Ascending aorta (tissue), 2 donors: Measurements from ENCODE around the gene ARID5A. TPM values are rescaled to one million over a fixed set of nuclear protein-coding genes. Genes with fewer than 3 reads are reported as not detected.
A peak's percentile ranks its signal among the peaks of the same experiment; 100 is the strongest.

Experiments used
- DNase-seq, 2 donors: peaks; one replicate each; pipeline ENCODE4 v3.0.0-alpha.2; 2019; ENCODE audit warnings: low spot score in 2 of 2
- H3K27ac ChIP-seq, 2 donors: fragments of 200-600 bp; sonication (generic); one replicate each; pipeline ENCODE4 v1.5.1; 2016 to 2017; ENCODE audit warnings: mild to moderate bottlenecking in 1 of 2
- H3K27me3 ChIP-seq: fragments of 200-600 bp; sonication (generic); one replicate; pipeline ENCODE4 v1.5.1; 2017
- H3K36me3 ChIP-seq, 2 donors: fragments of 200-600 bp; sonication (generic); one replicate each; pipeline ENCODE4 v1.5.1; 2016
- H3K4me1 ChIP-seq, 2 donors: fragments of 200-600 bp; sonication (generic); one replicate each; pipeline ENCODE4 v1.5.1; 2016 to 2017; ENCODE audit warnings: mild to moderate bottlenecking in 1 of 2
- H3K4me3 ChIP-seq, 2 donors: fragments of 200-600 bp; sonication (generic); one replicate each; pipeline ENCODE4 v1.5.1; 2016 to 2017; ENCODE audit warnings: mild to moderate bottlenecking in 1 of 2
- H3K9me3 ChIP-seq, 2 donors: fragments of 200-600 bp; sonication (generic); one replicate each; pipeline ENCODE4 v1.5.1; 2016
- CTCF ChIP-seq, 3 experiments: fragments of 200-600 bp in 2 of 3; fragments of 450-650 bp in 1 of 3; sonication (generic) in 2 of 3; IDR thresholded peaks; one replicate each; pipeline ENCODE4 v1.5.1; 2016 to 2019; ENCODE audit warnings: antibody characterized with exemption in 3 of 3, mild to moderate bottlenecking in 1 of 3, moderate library complexity in 1 of 3
- intact Hi-C: fragments of 100-400 bp; cut with DNase I; formaldehyde crosslinking; loops from one replicate; pipeline ENCODE4 v1.15.1; 2023
- total RNA-seq: library from RNA; depleted of rRNA; stranded (reverse); fragments of >200 nt; gene quantifications from one replicate; pipeline ENCODE4 v1.1.0, GENCODE V29; 2016

The ARID5A gene
- total RNA-seq, 1 donor from 2014 or later: 267 TPM

DNA sequence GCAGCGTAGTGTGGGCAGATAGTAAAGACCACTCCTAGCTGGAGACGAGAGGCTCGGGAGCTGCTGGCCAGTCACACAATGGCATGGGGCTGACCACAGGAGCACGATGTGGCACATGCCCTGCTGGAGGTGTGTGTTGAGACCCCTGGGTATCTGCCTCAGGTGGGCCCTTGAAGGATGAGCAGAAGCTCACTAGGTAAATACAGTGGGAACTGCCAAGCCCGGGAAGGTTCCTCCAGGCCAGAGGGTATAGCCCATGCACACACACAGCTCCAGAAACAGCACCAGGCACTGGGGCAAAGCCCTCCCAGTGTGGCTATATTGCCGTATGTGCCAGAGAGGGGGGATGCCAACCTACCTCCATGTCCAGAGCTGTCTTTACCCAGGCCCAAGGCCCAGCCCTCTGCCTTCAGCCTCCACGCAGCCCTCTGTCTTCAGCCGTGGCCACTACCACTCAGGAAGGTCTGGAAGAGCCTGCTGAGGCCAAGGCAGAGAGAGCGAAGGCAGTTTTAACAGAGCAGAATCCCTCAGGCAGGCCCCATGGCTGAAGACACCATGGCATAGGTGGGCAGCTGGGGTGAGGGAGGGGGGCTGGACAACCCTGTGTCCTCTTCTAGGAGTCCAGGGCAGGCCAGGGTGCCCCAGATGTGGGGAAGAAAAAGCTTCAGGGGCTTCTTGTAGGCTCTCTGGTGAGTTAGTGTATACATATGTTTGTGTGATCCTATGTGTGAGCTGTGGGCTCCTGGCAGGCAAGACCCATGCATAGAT lies 7.0 kb upstream of the ARID5A start:
- Histone ChIP-seq H3K9me3 (no peaks in the 10 kb centered on the region), H3K4me3 (peak overlapping the region in 1 of 2 donors; percentile 25), H3K4me1 (peaks cover 40 to 67% of the 10 kb centered on the region in 2 donors), H3K36me3 (no peaks in the 10 kb centered on the region), H3K27me3 (no peaks in the 10 kb centered on the region), H3K27ac (peak overlapping the region; percentile 96 to 99)
- intact Hi-C loops: loop anchor here (5.0 kb wide), 4 partner anchors 108 to 322 kb away; partner anchors contain the start of genes CNNM4, KANSL3 and STARD7
- TF ChIP-seq CTCF (IDR thresholded peaks at IDR 0.05): no peak
- DNase-seq: no peak

GRCh38 chr2:96530144-96530430 lies 6.5 kb upstream of the ARID5A start:
- intact Hi-C loops: loop anchor here (5.0 kb wide), 2 partner anchors 107 to 232 kb away; partner anchors contain the start of genes CNNM4 and KANSL3
- peaks cover 46 to 72% of the 10 kb centered on the region in 2 donors for H3K4me1 ChIP-seq
- H3K4me3 ChIP-seq: no peak overlapping the region
- peak overlapping the region; percentile 96 to 99 for H3K27ac ChIP-seq
- no peaks in the 10 kb centered on the region for H3K27me3 ChIP-seq
- no peak for TF ChIP-seq CTCF (IDR thresholded peaks at IDR 0.05)
- no peaks in the 10 kb centered on the region for H3K36me3 ChIP-seq
- H3K9me3 ChIP-seq: no peaks in the 10 kb centered on the region
- DNase-seq: no peak

- Histone ChIP-seq H3K27ac (peak overlapping the region; percentile 96 to 99), H3K4me1 (peaks cover 49 to 78% of the 10 kb centered on the region in 2 donors), H3K27me3 (no peaks in the 10 kb centered on the region), H3K9me3 (no peaks in the 10 kb centered on the region), H3K4me3 (no peak overlapping the region), H3K36me3 (no peaks in the 10 kb centered on the region)
- DNase-seq: no peak
- no peak for TF ChIP-seq CTCF (IDR thresholded peaks at IDR 0.05)
- intact Hi-C loops: loop anchor here (5.0 kb wide), 2 partner anchors 107 to 232 kb away; partner anchors contain the start of genes CNNM4 and KANSL3
Measured at GRCh38 chr2:96530474-96531357, 5.8 kb upstream of the ARID5A start.

- DNase-seq: peak in 1 of 2 donors; percentile 68
- Histone ChIP-seq H3K4me1 (peaks cover 49 to 84% of the 10 kb centered on the region in 2 donors), H3K27ac (peak overlapping the region; percentile 96 to 99), H3K36me3 (no peaks in the 10 kb centered on the region), H3K9me3 (no peaks in the 10 kb centered on the region), H3K27me3 (no peaks in the 10 kb centered on the region), H3K4me3 (peak overlapping the region; percentile 38 to 45)
- TF ChIP-seq CTCF (IDR thresholded peaks at IDR 0.05): no peak
- intact Hi-C loops: loop anchor here (5.0 kb wide), 2 partner anchors 106 to 231 kb away; partner anchors contain the start of genes CNNM4 and KANSL3
Measured at GRCh38 chr2:96531366-96531765, 5.2 kb upstream of the ARID5A start.

- H3K36me3 ChIP-seq: peaks cover 0 to 2% of the 10 kb centered on the region in 2 donors
- peak overlapping the region; percentile 38 to 45 for H3K4me3 ChIP-seq
- H3K9me3 ChIP-seq: no peaks in the 10 kb centered on the region
- peaks cover 49 to 78% of the 10 kb centered on the region in 2 donors for H3K4me1 ChIP-seq
- peak overlapping the region; percentile 96 to 99 for H3K27ac ChIP-seq
- DNase-seq: peak; percentile 90 to 100
- no peak for TF ChIP-seq CTCF (IDR thresholded peaks at IDR 0.05)
- intact Hi-C loops: loop anchor here (5.0 kb wide), 2 partner anchors 105 to 230 kb away; partner anchors contain the start of genes CNNM4 and KANSL3
- no peaks in the 10 kb centered on the region for H3K27me3 ChIP-seq
Measured at GRCh38 chr2:96531872-96532505, 4.6 kb upstream of the ARID5A start.
